GM10266 (cell line): ENCODE results near the gene BMX.

Experiments
- DNase-seq: peaks from one replicate; pipeline ENCODE4 v3.0.0; 2012; ENCODE audit errors: extremely low spot score
- TF ChIP-seq, protein P1 (sequence below): IDR thresholded peaks from 2 replicates; pipeline ENCODE4 v1.5.1; 2012; ENCODE audit warnings: mild to moderate bottlenecking, low read depth; ENCODE audit not compliant: control insufficient read depth, insufficient read depth; ENCODE audit errors: missing control alignments

Gene BMX

DNA sequence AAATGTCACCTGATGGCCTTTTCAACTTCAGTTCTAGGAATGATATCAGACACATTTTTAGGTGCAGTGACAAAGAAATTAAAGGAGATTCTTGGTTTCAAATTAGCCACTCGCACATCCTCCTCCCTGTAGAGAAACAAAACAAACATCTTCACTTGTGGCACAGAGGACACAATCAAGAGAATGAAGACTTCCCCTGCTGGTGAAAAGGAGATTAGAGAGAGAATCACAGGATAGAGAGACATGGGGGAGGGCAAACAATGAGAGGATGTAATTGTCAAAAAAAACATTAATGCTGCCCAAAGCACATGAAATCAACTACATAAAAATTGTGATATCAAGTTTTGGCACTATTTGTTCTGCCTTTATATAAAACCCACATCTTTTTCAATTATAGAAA, 65.6 kb downstream of the BMX start:
- no peak for DNase-seq
- TF ChIP-seq, protein P1, sequence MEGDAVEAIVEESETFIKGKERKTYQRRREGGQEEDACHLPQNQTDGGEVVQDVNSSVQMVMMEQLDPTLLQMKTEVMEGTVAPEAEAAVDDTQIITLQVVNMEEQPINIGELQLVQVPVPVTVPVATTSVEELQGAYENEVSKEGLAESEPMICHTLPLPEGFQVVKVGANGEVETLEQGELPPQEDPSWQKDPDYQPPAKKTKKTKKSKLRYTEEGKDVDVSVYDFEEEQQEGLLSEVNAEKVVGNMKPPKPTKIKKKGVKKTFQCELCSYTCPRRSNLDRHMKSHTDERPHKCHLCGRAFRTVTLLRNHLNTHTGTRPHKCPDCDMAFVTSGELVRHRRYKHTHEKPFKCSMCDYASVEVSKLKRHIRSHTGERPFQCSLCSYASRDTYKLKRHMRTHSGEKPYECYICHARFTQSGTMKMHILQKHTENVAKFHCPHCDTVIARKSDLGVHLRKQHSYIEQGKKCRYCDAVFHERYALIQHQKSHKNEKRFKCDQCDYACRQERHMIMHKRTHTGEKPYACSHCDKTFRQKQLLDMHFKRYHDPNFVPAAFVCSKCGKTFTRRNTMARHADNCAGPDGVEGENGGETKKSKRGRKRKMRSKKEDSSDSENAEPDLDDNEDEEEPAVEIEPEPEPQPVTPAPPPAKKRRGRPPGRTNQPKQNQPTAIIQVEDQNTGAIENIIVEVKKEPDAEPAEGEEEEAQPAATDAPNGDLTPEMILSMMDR = no peak

DNA sequence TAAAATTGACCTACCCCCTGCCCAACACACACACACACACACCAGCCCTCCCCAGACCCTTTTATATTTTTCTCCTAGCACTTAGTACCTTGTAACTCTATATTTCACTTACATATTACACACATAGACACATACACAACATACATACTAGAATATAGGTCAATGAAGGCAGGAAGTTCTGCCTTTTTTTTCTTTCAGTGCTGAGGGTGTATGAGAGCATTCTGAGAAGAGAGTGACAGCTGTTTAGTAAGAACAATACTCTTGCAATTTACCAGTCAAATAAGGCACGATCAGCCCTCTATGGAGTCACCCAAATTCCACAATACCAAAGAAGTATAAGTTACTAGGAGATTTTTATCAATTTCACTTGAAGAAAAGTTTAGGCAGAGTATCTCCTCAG, 66.7 kb downstream of the BMX start:
- TF ChIP-seq, protein P1 = no peak
- DNase-seq = no peak

DNA sequence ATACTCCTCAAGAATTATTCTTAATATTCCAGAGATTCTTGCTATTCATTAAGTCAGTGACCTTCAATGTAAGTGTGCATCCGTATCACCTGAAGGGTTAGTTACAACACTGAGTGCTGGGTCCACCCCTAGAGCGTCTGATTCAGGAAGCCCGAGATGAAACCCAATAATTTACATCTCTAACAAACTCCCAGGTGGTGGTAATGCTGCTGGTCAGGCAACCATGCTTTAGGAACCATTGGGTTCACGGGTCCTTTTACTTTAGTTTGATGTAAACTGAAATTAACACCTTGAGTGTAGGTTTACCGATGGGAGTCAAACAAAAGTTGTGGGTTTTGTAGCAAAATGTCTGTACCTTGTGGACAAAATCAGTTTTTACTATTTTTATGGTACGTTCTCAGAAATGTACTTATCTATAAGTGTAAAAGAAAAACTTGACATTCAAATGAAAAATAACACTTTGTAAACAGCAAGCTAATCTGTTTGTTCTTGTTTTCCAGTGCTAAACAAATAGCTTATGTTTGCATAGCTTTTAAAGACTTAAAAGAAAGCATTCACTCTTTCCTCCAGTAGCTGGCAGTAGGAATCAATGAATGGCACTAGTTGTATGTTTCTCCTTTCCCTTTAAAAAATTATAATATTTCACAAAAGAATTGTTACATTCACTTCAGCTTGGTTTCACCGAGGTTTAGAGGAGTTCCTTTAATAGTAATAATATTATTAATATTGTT, 67.4 kb downstream of the BMX start:
- TF ChIP-seq, protein P1 = no peak
- DNase-seq = no peak

DNA sequence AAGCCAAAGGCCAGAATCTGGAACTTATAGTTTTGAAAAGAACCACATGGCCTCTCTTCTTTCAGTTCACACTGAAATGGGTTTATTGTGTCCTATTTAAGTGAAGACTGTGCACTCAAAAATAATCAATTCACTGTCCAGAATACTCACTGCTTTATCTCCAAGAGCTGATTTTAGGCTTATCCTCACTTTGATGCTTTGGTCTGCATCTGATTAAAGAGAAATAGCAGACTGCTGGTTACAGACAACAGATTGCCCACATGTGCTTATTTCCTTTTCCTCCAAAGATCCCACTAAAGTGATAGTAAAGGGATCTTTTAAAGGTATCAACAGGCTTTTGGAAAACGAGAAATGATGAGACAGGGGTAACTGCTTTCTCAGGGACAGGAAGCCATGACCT, 69.5 kb downstream of the BMX start:
- DNase-seq = no peak
- TF ChIP-seq, protein P1 = no peak

DNA sequence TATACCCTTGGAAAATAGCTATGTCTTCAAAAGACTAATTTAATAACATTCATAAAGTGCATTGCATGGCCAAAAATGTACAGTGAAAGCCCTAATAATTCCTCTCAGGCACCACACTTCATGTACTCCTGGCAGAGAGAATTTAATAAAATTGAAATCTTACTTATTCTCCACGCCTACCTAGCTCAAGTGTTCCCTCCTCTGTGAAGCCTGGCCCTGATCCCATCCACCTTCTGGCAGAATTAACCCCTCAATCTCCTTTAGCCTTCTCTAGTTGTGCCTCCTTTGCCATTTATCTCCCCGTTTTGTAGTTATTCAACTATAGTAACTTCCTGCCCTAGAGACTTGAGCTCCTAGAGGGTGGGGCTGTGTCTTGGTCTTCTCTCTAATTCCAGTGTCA, 73.4 kb downstream of the BMX start:
- DNase-seq = no peak
- TF ChIP-seq, protein P1 = no peak

DNA sequence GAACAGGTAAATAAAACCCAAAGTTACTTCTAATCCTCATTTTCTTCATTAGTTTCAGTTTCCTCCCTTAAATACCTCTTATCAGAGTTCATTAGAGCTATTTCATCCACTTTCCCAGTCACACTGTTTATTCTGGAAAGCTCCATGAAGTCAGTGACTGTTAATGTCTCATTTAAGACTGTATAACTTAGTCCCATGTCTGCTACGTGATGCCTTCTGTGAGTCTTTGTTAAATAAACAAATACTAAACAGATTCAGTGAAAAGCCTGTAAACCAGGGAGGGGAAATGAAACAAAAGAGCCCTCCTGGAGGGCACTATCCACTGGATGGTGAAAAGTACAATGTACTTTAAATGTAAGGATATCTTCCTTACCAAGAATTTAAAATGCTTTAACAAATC, 75.4 kb downstream of the BMX start:
- TF ChIP-seq, protein P1 = no peak
- DNase-seq = no peak
